ENCODE measurements around the gene SYT9. TPM values are rescaled to one million over a fixed set of nuclear protein-coding genes. Genes with fewer than 3 reads are reported as not detected.

Gene SYT9
- total RNA-seq, 1 experiment from 2014 or later = not detected

- H3K9me2 ChIP-seq (ENCODE audit: insufficient read depth) = no peaks in the 10 kb centered on the region
- no peak overlapping the region for H2AFZ ChIP-seq
- ChIA-PET CTCF (no interaction called here), POLR2A (ENCODE audit: unreplicated experiment) (no interaction called here)
- no peaks in the 10 kb centered on the region for H3F3A ChIP-seq (ENCODE audit: insufficient read depth, low read depth)
- H3K79me2 ChIP-seq (ENCODE audit: low read depth) = no peaks in the 10 kb centered on the region
- H3K9me3 ChIP-seq (ENCODE audit: insufficient read depth, low read depth) = no peaks in the 10 kb centered on the region
- H3K4me3 ChIP-seq = no peak overlapping the region
- intact Hi-C loops (cut with micrococcal nuclease; ENCODE audit: unreplicated experiment) = no loop called here
- no peak for DNase-seq
- no peaks in the 10 kb centered on the region for H3K36me3 ChIP-seq (ENCODE audit: low read depth)
- H3K27me3 ChIP-seq (ENCODE audit: insufficient read depth, low read depth) = no peaks in the 10 kb centered on the region
- BruUV-seq (replicated peaks) = no TSS peak
- no peaks in the 10 kb centered on the region for H4K20me1 ChIP-seq (ENCODE audit: insufficient read depth)
- no peak for TF ChIP-seq EZH2 (IDR thresholded peaks at IDR 0.05; ENCODE audit: low read depth)
- TF ChIP-seq CTCF (conservative IDR thresholded peaks at IDR 0.05) = no peak
- no peaks in the 10 kb centered on the region for H3K4me1 ChIP-seq (replicated peaks; ENCODE audit: insufficient read depth)
- no peak overlapping the region for H3K4me2 ChIP-seq
- no peak overlapping the region for H3K27ac ChIP-seq
Observed at GRCh38 chr11:7454854-7455253, 203.2 kb downstream of the SYT9 start.

GRCh38 chr11:7457211-7457610, 205.5 kb downstream of the SYT9 start:
- Histone ChIP-seq H3K4me1 (replicated peaks; ENCODE audit: insufficient read depth) (no peaks in the 10 kb centered on the region), H3K27me3 (ENCODE audit: insufficient read depth, low read depth) (no peaks in the 10 kb centered on the region), H2AFZ (no peak overlapping the region), H3K27ac (no peak overlapping the region), H3K9me2 (ENCODE audit: insufficient read depth) (no peaks in the 10 kb centered on the region), H3K9me3 (ENCODE audit: insufficient read depth, low read depth) (no peaks in the 10 kb centered on the region), H3K4me2 (no peak overlapping the region), H3K4me3 (no peak overlapping the region), H4K20me1 (ENCODE audit: insufficient read depth) (no peaks in the 10 kb centered on the region), H3K36me3 (ENCODE audit: low read depth) (no peaks in the 10 kb centered on the region), H3F3A (ENCODE audit: insufficient read depth, low read depth) (no peaks in the 10 kb centered on the region), H3K79me2 (ENCODE audit: low read depth) (no peaks in the 10 kb centered on the region)
- intact Hi-C loops (cut with micrococcal nuclease; ENCODE audit: unreplicated experiment) = no loop called here
- TF ChIP-seq CTCF (conservative IDR thresholded peaks at IDR 0.05) (no peak), EZH2 (IDR thresholded peaks at IDR 0.05; ENCODE audit: low read depth) (no peak)
- CTCF ChIA-PET = no interaction called here
- no peak for DNase-seq
- POLR2A ChIA-PET (ENCODE audit: unreplicated experiment) = no interaction called here
- no TSS peak for BruUV-seq (replicated peaks)

- ChIA-PET CTCF (no interaction called here), POLR2A (ENCODE audit: unreplicated experiment) (no interaction called here)
- Histone ChIP-seq H3K4me2 (no peak overlapping the region), H3K9me3 (ENCODE audit: insufficient read depth, low read depth) (no peaks in the 10 kb centered on the region), H3K9me2 (ENCODE audit: insufficient read depth) (no peaks in the 10 kb centered on the region), H3K4me3 (no peak overlapping the region), H2AFZ (no peak overlapping the region), H4K20me1 (ENCODE audit: insufficient read depth) (no peaks in the 10 kb centered on the region), H3F3A (ENCODE audit: insufficient read depth, low read depth) (no peaks in the 10 kb centered on the region), H3K27me3 (ENCODE audit: insufficient read depth, low read depth) (no peaks in the 10 kb centered on the region), H3K36me3 (ENCODE audit: low read depth) (no peaks in the 10 kb centered on the region), H3K79me2 (ENCODE audit: low read depth) (no peaks in the 10 kb centered on the region), H3K4me1 (replicated peaks; ENCODE audit: insufficient read depth) (no peaks in the 10 kb centered on the region), H3K27ac (no peak overlapping the region)
- no peak for DNase-seq
- no TSS peak for BruUV-seq (replicated peaks)
- intact Hi-C loops (cut with micrococcal nuclease; ENCODE audit: unreplicated experiment) = no loop called here
- no peak for TF ChIP-seq CTCF (conservative IDR thresholded peaks at IDR 0.05)
- no peak for TF ChIP-seq EZH2 (IDR thresholded peaks at IDR 0.05; ENCODE audit: low read depth)
Observed at GRCh38 chr11:7462706-7463105, 211.0 kb downstream of the SYT9 start.
